Lower lobe of right lung (tissue), 2 donors: ENCODE measurements around the gene TNFAIP8L1. TPM values are rescaled to one million over a fixed set of nuclear protein-coding genes. Genes with fewer than 3 reads are reported as not detected.

Experiments
- ATAC-seq, 2 donors: fragments of 200-7000 bp; cut with Tn5 transposase; one replicate each; pipeline ENCODE4 v1.9.1; 2020 to 2022; ENCODE audit warnings: mild to moderate bottlenecking in 2 of 2, moderate library complexity in 2 of 2
- DNase-seq: peaks from one replicate; pipeline ENCODE4 v3.0.0-alpha.2; 2020
- H3K27ac ChIP-seq: fragments of 200-600 bp; one replicate; pipeline ENCODE4 v1.8.0; 2022
- H3K27me3 ChIP-seq: fragments of 200-600 bp; one replicate; pipeline ENCODE4 v1.8.0; 2022; ENCODE audit warnings: low read depth
- H3K36me3 ChIP-seq: fragments of 200-600 bp; one replicate; pipeline ENCODE4 v1.8.0; 2022; ENCODE audit warnings: mild to moderate bottlenecking
- H3K4me1 ChIP-seq: fragments of 200-600 bp; one replicate; pipeline ENCODE4 v1.8.0; 2022
- H3K4me3 ChIP-seq: fragments of 200-600 bp; one replicate; pipeline ENCODE4 v1.8.0; 2022; ENCODE audit warnings: mild to moderate bottlenecking
- H3K9me3 ChIP-seq: fragments of 200-600 bp; one replicate; pipeline ENCODE4 v1.8.0; 2022
- intact Hi-C: fragments of 100-400 bp; cut with DNase I; formaldehyde crosslinking; loops from one replicate; pipeline ENCODE4 v1.11.0; 2022
- total RNA-seq: library from RNA; stranded (reverse); fragmentation: NEBNext Ultra II Directional; extraction: Animal tissue kit (Norgen Biotek cat#: 25700); gene quantifications from one replicate; pipeline ENCODE4 v1.2.1, GENCODE V29; 2021
- TF ChIP-seq, protein P1 (sequence below): fragments of 200-600 bp; IDR thresholded peaks from one replicate; pipeline ENCODE4 v1.8.0; 2022; ENCODE audit warnings: antibody characterized with exemption, mild to moderate bottlenecking
- donor health status: DM: no; HTN: yes; CAD: no; lungs with severe emphysema.

The TNFAIP8L1 gene
- total RNA-seq, 1 donor from 2014 or later = 11.2 TPM

DNA sequence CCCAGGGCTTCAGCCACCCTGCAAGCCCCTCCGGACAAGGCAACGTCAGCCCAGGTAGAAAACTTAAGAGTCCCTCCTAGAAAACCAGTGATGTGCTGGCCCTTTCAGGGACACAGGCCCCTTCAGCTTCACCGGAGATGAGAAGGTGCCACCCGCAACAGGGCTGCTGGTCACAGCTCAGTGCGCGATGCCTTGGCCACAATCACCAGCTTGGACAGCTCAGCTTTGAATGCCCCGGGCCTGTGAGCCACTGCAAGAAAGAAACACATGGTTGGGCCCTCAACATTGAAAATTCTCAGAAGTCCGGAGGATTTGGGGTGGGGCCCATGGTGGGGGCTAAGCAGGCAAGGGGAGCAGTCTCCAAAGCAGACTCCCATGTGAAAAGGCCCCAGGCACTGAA lies 18.5 kb downstream of the TNFAIP8L1 start:
- TF ChIP-seq, protein P1, sequence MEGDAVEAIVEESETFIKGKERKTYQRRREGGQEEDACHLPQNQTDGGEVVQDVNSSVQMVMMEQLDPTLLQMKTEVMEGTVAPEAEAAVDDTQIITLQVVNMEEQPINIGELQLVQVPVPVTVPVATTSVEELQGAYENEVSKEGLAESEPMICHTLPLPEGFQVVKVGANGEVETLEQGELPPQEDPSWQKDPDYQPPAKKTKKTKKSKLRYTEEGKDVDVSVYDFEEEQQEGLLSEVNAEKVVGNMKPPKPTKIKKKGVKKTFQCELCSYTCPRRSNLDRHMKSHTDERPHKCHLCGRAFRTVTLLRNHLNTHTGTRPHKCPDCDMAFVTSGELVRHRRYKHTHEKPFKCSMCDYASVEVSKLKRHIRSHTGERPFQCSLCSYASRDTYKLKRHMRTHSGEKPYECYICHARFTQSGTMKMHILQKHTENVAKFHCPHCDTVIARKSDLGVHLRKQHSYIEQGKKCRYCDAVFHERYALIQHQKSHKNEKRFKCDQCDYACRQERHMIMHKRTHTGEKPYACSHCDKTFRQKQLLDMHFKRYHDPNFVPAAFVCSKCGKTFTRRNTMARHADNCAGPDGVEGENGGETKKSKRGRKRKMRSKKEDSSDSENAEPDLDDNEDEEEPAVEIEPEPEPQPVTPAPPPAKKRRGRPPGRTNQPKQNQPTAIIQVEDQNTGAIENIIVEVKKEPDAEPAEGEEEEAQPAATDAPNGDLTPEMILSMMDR = no peak
- H3K4me3 ChIP-seq = no peak overlapping the region
- DNase-seq (no peak), ATAC-seq (no peak)
- no peaks in the 10 kb centered on the region for H3K9me3 ChIP-seq
- no peaks in the 10 kb centered on the region for H3K4me1 ChIP-seq
- no peak overlapping the region for H3K27ac ChIP-seq
- intact Hi-C loops = no loop called here
- peaks cover 91% of the 10 kb centered on the region for H3K36me3 ChIP-seq
- H3K27me3 ChIP-seq = no peaks in the 10 kb centered on the region

DNA sequence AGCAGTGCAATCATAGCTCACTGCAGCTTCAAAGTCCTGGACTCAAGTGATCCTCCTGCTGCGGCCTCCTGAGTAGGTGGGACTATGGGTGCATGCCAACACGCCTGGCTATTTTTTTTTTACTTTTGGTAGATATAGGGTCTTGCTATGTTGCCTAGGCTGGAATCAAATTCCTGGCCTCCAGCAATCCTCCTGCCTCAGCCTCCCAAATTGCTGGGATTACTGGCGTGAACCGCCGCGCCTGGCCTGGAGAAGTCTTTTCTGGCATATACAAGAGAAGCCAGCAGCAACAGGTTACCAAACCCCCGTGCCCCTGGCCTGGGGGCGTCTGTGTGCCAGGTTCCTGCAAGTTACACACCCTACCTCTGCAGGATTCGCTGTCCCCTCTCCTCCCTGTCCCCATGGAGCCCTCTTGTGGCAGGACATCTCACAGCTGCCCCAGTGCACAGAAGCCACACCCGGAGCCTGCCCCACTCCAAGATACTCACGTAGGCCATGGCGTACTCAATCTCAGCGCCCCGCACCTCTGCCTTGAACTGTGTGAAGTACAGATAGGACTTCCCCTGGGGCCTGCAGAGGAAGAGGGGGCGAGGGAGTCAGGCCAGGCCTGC lies 21.0 kb downstream of the TNFAIP8L1 start:
- H3K4me3 ChIP-seq = no peak overlapping the region
- H3K27me3 ChIP-seq = no peaks in the 10 kb centered on the region
- TF ChIP-seq, protein P1 = peak; percentile 27
- DNase-seq (no peak), ATAC-seq (peak; percentile 31 to 42)
- intact Hi-C loops = no loop called here
- H3K36me3 ChIP-seq = peaks cover 92% of the 10 kb centered on the region
- H3K4me1 ChIP-seq = no peaks in the 10 kb centered on the region
- no peak overlapping the region for H3K27ac ChIP-seq
- no peaks in the 10 kb centered on the region for H3K9me3 ChIP-seq

DNA sequence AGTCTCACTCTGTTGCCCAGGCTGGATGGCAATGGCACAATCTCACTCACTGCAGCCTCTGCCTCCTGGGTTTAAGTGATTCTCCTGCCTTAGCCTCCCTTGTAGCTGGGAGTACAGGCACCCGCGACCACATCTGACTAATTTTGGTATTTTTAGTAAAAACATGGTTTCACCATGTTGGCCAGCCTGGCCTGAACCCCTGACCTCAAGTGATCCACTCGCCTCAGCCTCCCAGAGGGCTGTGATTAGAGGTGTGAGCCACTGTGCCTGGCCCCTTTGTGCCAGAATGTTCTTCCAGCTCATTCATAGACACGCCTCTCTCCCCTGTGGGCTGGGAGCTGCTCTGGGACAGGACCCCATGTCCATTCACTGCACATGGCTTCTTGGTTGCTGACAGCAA lies 21.7 kb downstream of the TNFAIP8L1 start:
- DNase-seq (no peak), ATAC-seq (no peak)
- intact Hi-C loops = no loop called here
- Histone ChIP-seq H3K27ac (no peak overlapping the region), H3K27me3 (no peaks in the 10 kb centered on the region), H3K9me3 (no peaks in the 10 kb centered on the region), H3K4me1 (no peaks in the 10 kb centered on the region), H3K36me3 (peaks cover 92% of the 10 kb centered on the region), H3K4me3 (no peak overlapping the region)
- TF ChIP-seq, protein P1 = no peak

DNA sequence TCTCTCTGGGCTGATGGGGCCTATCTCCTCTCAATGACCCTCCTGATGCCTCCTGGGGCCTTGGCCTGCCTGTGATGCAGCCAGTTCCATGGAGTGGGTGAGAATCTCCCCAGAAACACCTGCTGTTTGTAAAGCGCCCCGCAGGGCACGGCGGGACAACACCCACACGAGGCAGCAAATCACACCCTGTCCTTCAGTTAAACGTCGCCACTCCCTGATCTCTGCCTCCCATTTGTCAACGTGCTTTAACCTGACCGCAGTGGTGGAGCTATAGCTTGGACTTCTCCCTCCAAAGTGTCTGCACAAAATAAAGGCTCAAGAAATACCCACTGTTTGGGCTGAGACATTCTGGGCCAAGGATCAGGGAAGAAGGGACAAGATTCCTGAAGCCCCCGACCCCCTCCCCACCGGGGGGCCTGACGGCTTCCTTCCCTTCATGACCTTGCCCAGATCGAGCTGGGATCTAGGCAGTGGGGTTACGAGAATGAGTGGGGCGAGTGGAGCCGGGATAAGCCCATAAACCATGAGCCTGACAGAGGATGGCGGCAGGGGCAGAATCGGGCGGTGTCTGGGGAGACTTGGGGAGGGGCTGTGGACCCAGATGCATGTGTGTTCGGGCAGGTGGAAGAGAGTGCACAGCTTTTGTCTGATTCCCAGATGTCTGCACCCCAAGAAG lies 22.8 kb downstream of the TNFAIP8L1 start:
- H3K9me3 ChIP-seq = no peaks in the 10 kb centered on the region
- DNase-seq = no peak
- TF ChIP-seq, protein P1 = no peak
- no peak overlapping the region for H3K4me3 ChIP-seq
- H3K4me1 ChIP-seq = no peaks in the 10 kb centered on the region
- intact Hi-C loops = no loop called here
- H3K27me3 ChIP-seq = no peaks in the 10 kb centered on the region
- H3K27ac ChIP-seq = no peak overlapping the region
- ATAC-seq = no peak
- peaks cover 92% of the 10 kb centered on the region for H3K36me3 ChIP-seq

DNA sequence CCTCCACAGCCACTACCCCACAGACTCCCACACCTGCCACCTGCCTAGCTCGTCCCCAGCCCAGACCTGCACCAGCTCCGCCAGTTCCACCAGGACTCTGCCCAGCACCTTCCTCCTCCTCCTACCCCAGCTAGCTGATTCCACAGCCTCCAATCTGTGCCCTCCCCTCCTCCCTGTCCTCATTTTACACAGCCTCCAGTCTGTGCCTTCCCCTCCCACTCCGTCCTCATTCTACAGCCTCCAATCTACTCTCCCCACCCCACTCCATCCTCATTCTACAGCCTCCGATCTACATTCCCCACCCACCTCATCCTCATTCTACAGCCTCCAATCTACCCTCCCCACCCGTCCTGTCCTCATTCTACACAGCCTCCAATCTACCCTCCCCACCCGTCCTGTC lies 23.5 kb downstream of the TNFAIP8L1 start:
- Histone ChIP-seq H3K4me1 (peaks cover 2% of the 10 kb centered on the region), H3K36me3 (peaks cover 92% of the 10 kb centered on the region), H3K27ac (no peak overlapping the region), H3K4me3 (no peak overlapping the region), H3K27me3 (no peaks in the 10 kb centered on the region), H3K9me3 (no peaks in the 10 kb centered on the region)
- no peak for DNase-seq
- TF ChIP-seq, protein P1 = no peak
- intact Hi-C loops = no loop called here
- ATAC-seq = no peak
